Activated naive CD4-positive, alpha-beta T cell treated with anti-CD3 and anti-CD28 coated beads, Interleukin-2, amount 50 U/mL, for 16 hours (primary cell): Measurements from ENCODE around the gene TRIM14.
A peak's percentile ranks its signal among the peaks of the same experiment; 100 is the strongest.
"Not testable (repeated sequence)": the region's sequence is repeated elsewhere in the genome, so short reads cannot be mapped to it uniquely, and the experiment has no call there.

Experiments
- DNase-seq: peaks from one replicate; pipeline ENCODE4 v3.0.0-alpha.2; 2020

The TRIM14 gene

DNA sequence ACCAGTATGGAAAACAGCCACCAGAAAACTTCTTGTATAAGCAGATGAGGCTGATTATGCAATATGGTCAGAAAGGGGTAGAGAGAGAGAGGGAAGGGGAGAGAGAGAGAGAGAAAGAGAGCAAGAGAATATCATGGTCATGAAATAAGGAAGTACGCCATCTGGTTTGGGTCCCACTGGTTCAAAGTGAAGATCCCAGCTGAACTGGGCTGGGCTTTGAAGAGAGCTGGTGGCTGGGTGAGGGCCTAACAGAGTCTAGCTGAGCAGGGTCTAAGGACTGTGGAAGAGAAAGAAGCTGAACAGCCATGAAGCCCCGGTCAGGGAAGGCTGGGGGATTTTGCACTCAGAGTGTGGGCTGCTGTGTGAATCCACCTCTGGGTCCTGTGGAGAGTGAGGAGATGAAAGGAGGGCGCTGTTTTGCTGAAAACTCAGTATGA is 14.6 kb downstream of the TRIM14 start:
- DNase-seq = no peak

DNA sequence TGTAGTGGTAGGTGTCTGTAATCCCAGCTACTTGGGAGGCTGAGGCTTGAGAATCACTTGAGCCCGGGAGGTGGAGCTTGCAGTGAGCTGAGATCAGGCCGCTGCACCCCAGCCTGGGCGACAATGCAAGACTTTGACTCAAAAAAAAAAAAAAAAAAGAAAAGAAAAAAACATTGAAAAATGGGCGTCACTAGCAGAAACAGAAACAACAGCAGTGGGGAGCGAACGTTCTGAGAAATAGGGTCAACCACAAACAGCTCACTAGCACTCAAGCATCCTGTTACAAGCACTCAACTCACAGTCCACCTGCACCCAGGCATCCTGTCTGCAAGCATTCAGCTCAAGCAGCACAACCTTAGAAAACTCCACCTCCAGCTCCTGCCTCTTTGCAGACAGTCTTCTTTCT is 17.2 kb downstream of the TRIM14 start:
- peak; percentile 68 for DNase-seq

DNA sequence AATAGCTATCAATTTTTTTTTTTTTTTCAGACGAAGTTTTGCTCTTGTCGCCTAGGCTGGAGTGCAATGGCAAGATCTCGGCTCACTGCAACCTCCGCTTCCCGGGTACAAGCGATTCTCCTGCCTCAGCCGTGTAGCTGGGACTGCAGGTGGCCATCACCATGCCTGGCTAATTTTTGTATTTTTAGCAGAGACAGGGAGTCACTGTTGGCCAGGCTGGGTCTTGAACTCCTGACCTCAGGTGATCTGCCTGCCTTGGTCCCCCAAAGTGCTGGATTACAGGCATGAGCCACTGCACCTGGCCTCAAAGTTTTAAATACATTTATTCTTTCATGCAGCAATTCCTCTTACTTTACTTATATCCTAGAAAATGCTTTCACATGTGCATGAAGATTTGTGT is 17.6 kb downstream of the TRIM14 start:
- DNase-seq = no peak

DNA sequence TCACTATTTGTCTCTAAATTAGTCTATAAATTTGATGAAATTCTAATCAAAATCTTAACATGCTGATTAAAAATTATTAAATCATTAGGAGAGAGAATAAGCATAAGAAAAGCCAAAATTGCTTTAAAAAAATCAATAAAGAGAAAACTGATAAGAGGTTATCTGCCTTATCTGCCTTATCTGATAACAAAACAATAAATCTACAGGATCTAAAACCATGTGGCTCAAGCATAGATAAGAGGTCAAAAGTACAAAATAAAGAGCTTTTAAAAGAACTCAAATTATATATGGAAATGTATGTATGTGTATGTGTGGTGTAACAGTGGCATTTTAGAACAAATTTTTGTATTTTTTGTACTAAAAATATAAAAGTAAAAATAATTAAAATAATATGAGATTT is 18.6 kb downstream of the TRIM14 start:
- DNase-seq = no peak

DNA sequence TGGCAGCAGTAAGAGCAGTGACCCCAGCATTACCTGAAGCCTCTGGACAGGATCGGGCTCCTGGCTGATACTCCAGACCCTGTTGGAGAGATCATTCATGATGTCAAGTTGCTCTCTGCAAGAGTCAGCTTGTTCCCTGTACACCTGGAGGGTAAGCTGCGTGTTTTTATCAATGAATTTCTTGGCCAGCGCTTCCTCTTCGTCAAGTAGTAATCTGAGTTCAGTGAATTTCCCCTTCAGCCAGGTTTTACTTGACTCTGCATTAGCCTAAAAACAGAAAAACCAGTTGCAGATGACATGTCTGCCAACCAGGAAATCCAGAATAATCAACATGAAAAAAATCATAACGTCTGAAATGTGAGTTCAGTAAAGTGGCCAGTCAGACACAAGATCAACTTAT is 19.1 kb downstream of the TRIM14 start:
- DNase-seq = no peak

DNA sequence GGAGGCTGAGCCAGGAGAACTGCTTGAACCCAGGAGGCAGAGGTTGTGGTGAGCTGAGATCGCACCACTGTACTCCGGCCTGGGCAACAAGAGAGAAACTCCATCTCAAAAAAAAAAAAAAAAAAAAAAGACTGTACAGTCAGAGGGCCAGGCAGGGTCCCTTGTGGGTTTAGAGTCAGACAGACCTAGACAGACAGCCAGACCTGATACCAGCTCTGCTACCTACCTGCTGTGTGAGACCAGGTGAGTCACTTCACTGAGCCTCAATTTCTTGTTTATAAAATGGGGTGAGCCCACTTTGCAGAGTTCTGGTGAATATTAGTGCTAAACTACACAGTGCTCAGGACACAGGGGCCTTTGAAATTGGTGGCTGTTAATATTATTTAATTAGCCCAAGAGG is 19.7 kb downstream of the TRIM14 start:
- DNase-seq = no peak

DNA sequence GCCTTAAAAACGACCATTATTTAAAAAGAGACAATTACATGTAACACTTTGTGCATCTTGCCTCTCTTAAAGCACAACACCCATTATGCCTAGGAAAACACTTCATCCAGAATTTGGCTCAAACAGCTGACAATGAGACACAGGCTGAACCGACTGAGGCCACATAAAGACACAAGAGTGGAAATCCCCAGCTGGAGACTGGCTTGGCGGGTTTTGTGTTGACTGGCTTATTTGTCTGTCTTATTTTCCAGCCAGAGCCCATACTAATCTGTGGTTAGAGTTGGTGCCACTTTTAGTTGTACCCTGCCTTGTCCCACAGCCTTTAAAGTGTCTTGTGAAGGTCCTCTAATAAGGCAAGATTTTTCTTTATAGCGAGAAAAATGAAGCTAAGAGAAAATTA is 21.2 kb downstream of the TRIM14 start:
- no peak for DNase-seq

DNA sequence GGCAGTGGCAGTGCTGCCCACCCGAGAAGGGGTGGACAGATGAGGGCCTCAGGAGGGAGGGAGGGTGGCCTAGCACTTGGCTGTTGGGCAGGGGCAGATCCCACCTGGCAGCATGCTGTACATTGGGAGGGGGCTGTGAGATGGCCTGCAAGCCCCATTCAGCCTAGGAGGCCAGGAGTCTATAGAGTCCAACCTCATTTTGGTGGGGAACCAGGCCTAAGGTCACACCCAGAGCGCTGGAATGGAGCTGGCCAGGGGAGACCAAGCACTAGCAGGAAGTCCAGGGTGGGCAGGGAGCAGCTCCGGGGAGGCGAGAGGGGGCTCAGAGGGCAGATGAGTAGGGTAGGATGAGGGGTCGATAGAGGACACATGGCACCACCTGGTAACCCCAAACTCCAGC is 22.9 kb downstream of the TRIM14 start:
- DNase-seq = no peak

DNA sequence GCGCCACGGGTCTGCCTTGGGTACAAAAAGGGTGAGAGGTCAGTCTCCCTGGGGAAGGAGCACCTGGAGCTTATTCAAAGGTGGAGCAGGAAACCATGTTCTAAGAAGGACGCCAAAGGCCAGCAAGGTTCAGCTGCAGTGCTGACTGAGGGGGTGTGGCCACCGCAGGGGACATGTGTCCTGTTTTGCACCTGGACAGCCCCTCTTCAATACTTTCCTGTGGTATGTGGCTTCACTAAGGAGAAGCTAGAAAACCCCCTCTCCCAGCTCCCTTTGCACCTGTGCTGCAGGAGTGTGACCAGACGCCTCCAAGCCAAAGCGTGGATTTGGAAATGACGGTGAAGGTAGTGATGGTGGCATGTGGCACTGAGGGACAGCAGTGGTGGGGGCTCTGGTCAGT is 23.6 kb downstream of the TRIM14 start:
- DNase-seq = no peak

DNA sequence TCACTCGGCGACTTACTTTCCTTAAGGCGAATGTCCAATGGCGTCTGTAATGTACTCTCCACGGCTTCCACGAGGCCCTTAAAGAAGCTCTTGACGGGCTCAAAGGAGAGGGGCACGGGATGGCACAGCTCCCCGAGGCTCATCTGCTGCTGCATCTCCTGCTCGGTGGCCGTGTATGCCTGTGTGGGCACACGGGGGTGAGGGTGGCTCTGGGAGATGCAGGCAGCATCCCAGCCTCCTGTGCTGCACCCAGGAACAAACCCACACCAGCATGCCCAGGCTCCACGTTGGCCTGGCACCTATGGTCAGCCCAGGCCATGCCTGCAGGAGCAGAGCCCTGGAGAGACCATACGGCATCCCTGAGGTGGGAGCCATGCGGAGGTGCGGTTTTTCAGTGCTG is 24.2 kb downstream of the TRIM14 start:
- no peak for DNase-seq

DNA sequence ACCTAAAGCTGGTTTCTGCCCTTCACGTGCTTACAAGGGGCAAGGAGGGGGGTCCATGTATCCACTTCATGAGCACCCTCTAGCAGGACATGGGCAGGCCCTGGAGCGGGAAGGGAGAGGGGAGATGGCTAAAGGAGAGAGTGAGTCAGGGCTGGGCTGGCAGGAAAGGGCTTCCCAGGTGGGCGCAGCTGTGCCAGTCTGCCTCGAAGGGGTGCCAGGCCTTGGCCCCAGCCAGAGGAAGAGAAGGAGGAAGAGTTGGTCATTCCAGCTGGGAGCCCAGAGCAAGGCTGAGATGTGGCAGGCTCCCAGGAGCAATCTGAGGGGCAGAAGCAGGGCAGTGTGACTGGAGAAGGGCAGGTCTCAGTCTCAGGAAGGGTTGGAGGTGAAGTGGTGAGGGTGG is 24.7 kb downstream of the TRIM14 start:
- DNase-seq = no peak

DNA sequence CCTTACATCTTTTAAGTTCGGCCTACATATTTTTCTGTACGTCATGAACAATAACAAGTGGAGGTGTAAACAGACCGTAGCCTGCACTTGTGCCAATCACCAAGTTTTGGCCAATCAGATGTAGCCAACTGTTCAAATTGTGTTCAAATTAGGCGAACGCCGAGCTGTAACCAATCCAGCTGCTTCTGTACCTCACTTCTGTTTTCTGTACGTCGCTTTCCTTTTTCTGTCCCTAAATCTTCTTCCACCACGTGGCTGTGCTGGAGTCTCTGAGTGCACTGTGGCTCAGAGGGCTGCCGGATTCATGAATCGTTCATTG is 26.4 kb downstream of the TRIM14 start:
- no peak for DNase-seq

DNA sequence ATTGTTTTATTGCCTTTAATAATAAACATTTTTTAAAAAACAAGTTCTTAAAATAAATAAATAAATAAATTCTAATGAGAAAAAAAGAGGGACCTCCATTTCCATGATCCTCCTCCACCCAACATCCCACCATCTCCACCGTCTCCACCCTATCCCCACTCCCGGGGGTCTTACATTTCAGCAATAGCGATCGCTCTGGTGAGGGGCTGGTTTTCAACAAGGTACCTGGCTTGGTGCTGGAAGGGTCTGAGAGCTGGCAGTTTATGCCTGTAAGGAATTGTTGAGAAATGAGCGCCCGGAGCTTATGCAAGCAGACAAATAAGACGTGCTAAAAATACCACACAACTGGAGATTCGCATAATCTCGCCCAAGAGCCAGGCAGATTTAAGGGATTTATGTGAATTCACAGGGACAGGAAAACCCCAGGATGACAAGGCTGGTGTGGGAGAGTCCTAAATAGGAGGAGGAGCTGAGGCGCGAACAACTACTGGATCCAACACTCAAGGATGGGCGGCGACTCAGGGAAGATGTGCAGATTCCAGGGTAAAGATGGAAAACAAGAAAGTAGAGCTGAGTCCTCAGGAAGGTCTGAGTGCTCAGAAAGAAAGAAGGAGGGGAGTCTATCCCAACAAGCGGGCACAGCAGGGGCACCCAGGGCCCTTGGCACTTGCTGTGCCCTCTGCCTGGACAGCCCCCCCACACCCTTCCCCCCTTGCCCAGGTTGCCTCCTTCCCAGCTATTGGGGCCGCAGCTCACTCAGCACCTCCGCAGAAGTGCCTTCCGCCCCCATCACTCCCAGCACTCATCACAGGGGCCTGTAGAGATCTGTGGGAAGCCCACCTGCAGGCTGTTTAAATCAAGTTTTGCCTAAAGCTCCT is 27.0 kb downstream of the TRIM14 start:
- DNase-seq = no peak

DNA sequence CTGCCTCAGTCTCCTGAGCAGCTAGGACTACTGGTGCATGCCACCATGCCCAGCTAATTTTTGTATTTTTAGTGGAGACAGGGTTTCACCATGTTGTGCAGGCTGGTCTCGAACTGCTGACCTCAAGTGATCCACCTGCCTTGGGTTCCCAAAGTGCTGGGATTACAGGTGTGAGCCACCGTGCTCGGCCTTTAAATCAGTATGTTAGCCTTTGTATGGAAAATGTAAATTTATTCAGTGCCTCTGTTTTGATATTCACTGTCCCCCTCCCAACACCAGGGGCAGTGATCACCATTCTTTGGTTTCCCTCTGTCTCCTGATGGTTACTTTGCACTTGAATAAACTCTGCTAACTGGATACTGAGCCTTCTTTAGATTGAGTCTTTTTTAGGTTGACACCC is 28.3 kb downstream of the TRIM14 start:
- not testable (repeated sequence) for DNase-seq

DNA sequence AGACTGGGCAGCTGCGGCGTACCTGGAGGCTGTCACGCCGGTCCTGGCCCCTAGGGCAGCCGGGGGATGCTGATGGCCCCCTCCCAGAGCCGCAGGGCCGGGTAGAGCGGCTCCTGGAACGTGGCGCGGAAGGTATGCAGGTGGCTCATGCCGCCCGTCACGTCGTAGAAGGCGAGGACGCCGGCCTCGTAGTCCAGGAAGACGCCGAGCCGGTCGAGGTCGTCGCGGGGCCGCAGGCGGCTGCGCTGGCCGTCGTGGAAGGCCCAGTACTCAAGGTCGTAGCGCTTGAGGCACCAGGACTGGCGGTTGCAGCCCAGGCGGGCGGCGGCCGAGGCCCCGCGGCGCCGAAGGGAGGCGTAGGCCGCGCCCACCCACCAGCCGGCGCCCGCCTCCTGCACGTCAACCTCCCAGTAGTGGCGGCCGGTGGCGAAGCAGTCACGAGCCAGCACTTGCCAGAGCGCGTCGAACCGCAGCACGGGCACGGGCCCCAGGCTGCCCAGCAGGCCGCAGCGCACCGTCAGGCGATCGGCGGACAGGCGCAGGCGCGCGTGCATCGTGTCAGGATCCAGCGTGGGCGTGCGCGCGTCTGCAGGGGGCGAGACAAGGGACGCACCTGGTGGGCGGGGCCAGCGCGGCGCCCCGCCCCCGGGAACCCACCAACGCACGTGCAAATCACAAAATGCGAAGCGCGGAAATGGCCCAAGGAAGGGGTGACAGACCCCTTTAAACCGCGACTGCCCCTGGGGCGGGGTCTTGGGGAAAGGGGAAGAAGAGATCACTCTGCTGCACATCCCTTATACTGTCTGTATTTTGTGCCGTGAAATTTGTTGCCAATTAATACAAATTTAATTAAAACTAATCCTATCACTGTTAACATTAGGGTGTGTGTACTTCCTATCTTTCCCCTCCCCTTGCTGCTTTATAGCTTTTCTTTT is 31.3 kb downstream of the TRIM14 start:
- DNase-seq = no peak

DNA sequence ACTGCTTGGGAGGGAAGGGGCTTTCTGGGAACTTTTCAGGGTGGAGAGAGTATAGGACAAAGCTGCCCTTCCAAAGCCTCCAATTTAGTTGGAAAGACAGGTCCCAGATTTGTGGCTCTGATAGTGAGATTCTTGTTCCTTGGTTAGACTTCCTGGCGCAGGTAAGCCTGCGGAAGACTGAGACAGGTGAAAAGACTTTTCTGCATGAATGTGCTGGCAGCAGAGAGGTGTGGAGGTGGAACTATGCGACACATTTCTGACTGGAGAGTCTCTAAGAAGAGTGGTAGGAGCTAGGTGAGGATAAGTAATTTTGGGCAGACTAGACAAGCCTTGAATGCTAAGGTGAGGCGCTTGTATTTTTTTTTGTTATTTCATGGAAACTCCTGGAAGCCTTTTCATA is 32.6 kb downstream of the TRIM14 start:
- no peak for DNase-seq

DNA sequence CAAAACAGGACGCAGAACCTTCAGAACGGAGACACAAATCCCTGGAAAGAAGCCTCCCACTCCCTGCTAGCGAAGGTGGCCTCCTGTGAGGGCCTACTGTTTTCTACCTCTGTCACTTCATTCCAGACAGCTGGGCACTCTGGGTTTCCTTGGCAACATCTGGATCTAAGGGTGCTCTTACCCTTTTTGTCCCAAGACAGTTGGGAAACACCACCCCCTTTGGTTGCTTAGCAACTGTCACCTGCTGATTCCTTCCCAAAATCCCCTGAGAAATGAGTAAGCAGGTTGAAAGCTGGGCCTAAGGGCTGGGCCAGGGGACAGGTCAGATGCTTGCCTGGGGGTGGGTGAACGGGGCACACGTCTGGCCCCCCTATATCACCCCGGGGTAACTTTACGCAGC is 33.1 kb downstream of the TRIM14 start:
- DNase-seq = no peak

DNA sequence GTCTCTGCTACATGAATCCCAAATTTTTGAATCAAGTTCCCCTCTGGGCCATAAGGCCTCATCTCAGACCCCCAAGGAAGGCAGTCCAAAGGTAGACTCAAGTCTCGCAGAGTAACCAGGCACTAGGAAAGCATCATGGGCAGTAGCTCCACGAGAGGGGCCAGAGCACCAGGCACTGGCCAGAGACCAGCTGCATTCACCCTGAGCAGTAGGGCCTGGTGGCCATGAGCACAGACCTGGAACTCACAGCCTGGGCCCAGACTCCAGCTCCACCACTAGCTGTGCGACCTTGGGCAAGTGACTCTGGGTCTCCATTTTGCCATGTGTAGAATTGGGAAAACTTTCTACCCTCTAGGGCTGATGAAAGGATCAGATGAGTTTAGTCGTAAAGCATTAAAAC is 34.0 kb downstream of the TRIM14 start:
- DNase-seq = no peak

DNA sequence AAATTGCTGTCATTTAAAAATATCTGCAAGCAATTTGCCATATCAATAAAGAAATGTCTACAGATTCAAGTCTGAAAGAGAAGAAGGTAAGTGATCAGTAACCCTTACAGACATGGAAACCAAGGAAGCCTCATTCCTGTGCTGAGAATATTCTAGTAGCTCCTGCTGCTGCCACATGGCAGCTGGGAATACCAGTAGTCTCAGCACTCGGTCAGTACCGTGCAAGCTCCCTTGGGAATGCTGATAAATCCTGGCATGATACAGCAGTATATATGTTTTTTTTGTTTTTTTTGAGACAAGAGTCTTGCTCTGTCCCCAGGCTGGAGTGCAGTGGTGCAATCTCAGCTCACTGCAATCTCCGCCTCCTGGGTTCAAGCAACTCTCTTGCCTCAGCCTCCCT is 34.6 kb downstream of the TRIM14 start:
- DNase-seq = no peak

DNA sequence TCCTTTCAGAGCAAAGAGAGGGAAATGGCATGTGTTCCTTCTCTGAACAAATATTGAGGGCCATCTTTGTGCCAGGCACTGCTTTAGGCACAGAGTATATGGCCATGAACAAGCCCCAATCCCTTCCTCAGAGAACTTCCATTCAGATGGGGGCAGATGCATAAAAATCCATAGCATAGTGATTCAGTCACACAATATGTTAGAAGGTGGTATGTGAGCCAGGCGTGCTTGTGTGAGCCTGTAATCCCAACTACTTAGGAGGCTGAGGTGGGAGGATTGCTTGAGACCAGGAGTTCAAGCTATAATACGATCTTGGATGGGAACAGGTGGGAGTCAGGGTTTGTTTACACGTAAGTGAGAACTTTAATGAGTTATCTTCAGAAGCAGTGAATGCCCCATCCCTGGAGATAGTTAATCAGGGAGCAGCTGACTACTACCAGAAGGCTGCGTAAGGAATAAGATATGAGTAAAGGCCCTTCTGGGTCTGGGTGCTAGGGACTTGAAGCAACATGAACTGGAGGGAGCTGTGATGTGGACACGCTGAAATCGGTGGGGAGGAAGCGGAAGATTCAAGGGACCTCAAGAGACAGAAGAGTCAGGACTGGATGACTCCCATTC is 35.3 kb downstream of the TRIM14 start:
- DNase-seq = no peak

DNA sequence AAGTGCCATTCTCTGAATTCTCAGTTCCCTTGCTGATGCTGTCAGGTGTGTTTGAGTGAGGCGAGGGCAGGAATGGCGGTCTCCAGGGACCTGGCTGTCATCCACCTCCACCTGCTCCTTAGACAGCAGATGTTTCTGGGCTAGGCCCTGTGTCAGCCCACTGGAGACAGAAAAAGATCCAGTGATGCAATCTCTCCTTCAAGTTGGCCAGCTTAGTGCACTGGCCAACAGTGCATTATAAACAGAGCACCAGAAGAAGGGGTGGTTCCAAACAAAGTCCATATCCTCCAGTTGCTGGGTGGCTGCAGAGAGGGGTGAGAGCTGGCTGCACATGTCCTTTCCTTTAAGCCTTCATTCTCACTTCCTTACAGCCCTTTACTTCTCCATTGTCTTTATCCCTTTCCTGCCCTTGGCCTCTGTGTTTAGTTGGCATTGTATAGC is 35.9 kb downstream of the TRIM14 start:
- DNase-seq = no peak

DNA sequence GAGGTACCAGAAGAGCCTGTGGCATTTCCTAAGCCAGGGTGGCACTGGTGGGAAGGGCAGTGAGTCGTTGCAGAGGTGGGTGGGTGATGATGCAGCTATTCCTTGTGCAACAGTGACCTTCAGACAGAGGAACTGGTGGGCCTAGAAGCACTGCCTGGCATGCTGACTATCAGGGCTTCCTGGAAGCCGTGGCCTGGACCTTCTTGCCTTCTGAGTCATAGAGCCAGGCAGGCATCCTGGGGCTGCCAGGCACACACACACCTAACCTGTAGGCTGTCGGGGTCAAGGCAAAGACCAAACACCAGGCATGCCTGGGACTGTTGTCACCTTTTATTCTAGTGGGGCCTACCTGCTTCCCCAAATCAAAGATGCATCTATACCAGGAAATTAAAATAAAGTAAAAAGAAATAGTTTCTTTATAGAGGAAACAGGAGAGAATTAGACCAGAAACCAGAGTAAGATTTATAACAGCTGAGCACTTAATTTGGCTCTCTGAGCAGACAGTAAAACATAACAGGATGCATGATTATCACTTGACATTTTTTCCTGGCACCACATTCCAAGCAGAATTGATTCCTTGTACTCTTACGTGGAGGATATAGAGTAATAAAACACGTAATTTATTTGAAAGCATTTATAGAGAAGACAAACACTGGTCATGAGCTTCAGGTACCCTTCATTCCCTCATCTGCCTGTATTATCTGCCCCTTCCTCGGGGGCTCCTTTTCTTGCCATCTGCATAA is 37.4 kb downstream of the TRIM14 start:
- peak; percentile 38 for DNase-seq

DNA sequence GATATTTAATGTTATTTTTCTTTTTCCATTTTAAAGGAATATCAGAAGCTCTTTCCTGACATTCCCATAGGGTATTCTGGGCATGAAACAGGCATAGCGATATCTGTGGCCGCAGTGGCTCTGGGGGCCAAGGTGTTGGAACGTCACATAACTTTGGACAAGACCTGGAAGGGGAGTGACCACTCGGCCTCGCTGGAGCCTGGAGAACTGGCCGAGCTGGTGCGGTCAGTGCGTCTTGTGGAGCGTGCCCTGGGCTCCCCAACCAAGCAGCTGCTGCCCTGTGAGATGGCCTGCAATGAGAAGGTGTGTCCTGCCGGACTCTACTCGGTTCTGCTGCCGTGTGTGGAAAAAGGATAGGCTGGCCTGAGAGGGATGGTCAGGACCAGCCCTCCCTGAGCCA is 38.2 kb downstream of the TRIM14 start:
- no peak for DNase-seq
